ENCODE results near the gene PSMF1.

- TF ChIP-seq EZH2 (IDR thresholded peaks at IDR 0.05; ENCODE audit: low read depth, unreplicated experiment) (no peak), CTCF (conservative IDR thresholded peaks at IDR 0.05; ENCODE audit: low read depth in 2 of 2) (no peak), POLR2AphosphoS5 (IDR thresholded peaks at IDR 0.05; ENCODE audit: low read depth) (no peak)
Observed at GRCh38 chr20:1189827-1190226, 71.4 kb downstream of the PSMF1 start.
